MCF 10A (cell line): ENCODE results near the gene OSBP2. TPM values are rescaled to one million over a fixed set of nuclear protein-coding genes. Genes with fewer than 3 reads are reported as not detected.
A peak's percentile ranks its signal among the peaks of the same experiment; 100 is the strongest.

Experiments used
- BruUV-seq: library from RNA; stranded (reverse); fragments of 400-500 nt; replicated peaks from 2 replicates; lab custom pipeline; 2021; lab: Mats Ljungman, UMichigan
- CTCF ChIA-PET: fragments of 300-600 bp; sonication (Branson Sonifier 250); formaldehyde crosslinking; extraction: SDS; loops from one replicate; lab custom pipeline; 2021; ENCODE audit warnings: antibody characterized with exemption, inconsistent platforms; lab: Yijun Ruan, JAX
- POLR2A ChIA-PET: fragments of 300-600, 350-650 bp; sonication (Branson Sonifier 250); formaldehyde crosslinking; extraction: SDS; loops from one replicate; lab custom pipeline; 2020; ENCODE audit warnings: antibody characterized with exemption, inconsistent platforms; lab: Yijun Ruan, JAX
- DNase-seq: peaks from one replicate; pipeline ENCODE4 v3.0.0-alpha.2; 2018; ENCODE audit not compliant: unreplicated experiment
- H3K27ac Mint-ChIP-seq: one replicate; pipeline ENCODE4 v1.8.0; 2022; ENCODE audit warnings: mild to moderate bottlenecking, low read depth, mixed read lengths; ENCODE audit not compliant: unreplicated experiment
- H3K27me3 Mint-ChIP-seq: one replicate; pipeline ENCODE4 v1.8.0; 2022; ENCODE audit warnings: mixed read lengths; ENCODE audit not compliant: insufficient read depth, unreplicated experiment
- H3K36me3 Mint-ChIP-seq: one replicate; pipeline ENCODE4 v1.8.0; 2022; ENCODE audit warnings: mild to moderate bottlenecking, moderate library complexity, mixed read lengths; ENCODE audit not compliant: insufficient read depth, unreplicated experiment
- H3K4me1 Mint-ChIP-seq: one replicate; pipeline ENCODE4 v1.8.0; 2022; ENCODE audit warnings: mixed read lengths; ENCODE audit not compliant: insufficient read depth, unreplicated experiment
- H3K4me3 Mint-ChIP-seq: one replicate; pipeline ENCODE4 v1.8.0; 2022; ENCODE audit warnings: mild to moderate bottlenecking, moderate library complexity, mixed read lengths; ENCODE audit not compliant: unreplicated experiment
- H3K9me3 Mint-ChIP-seq: one replicate; pipeline ENCODE4 v1.8.0; 2022; ENCODE audit warnings: mixed read lengths; ENCODE audit not compliant: unreplicated experiment
- CTCF ChIP-seq: fragments of 200-600 bp; IDR thresholded peaks from one replicate; pipeline ENCODE4 v1.8.0; 2022; ENCODE audit warnings: antibody characterized with exemption, mild to moderate bottlenecking; ENCODE audit not compliant: unreplicated experiment
- intact Hi-C: fragments of 100-400 bp; cut with micrococcal nuclease; formaldehyde crosslinking; loops from 2 replicates; pipeline ENCODE4 v1.14.1; 2022
- total RNA-seq: library from RNA; stranded (reverse); gene quantifications from 2 replicates; pipeline ENCODE4 v1.2.3, GENCODE V29; 2022

OSBP2 gene
- total RNA-seq, 1 experiment from 2014 or later, result 276 TPM

- Mint-ChIP-seq H3K4me1 (no peaks in the 10 kb centered on the region), H3K9me3 (peaks cover 7% of the 10 kb centered on the region), H3K27me3 (no peaks in the 10 kb centered on the region), H3K4me3 (no peak overlapping the region), H3K36me3 (peaks cover 20% of the 10 kb centered on the region), H3K27ac (no peak overlapping the region)
- ChIA-PET CTCF (interaction anchor here (0.6 to 2.7 kb wide), 3 partner anchors 9 to 173 kb away, joined by 3 to 13 read pairs (median 12); no protein-coding TSS in a partner anchor), POLR2A (interaction anchor here (0.7 kb wide), 1 partner anchor 58 kb away, joined by 3 read pairs; the partner anchor contains the start of gene MORC2)
- TF ChIP-seq CTCF, result no peak
- intact Hi-C loops, result no loop called here
- no TSS peak for BruUV-seq
- no peak for DNase-seq
Observed at GRCh38 chr22:30910358-30910757, 215.7 kb downstream of the OSBP2 start.

GRCh38 chr22:30918761-30919160, 224.1 kb downstream of the OSBP2 start:
- no peak for TF ChIP-seq CTCF
- no peak for DNase-seq
- POLR2A ChIA-PET, result interaction anchor here (3.5 kb wide), 1 partner anchor 155 kb away, joined by 27 read pairs; no protein-coding TSS in a partner anchor
- Mint-ChIP-seq H3K27me3 (no peaks in the 10 kb centered on the region), H3K36me3 (peaks cover 4% of the 10 kb centered on the region), H3K27ac (no peak overlapping the region), H3K9me3 (peaks cover 8% of the 10 kb centered on the region), H3K4me3 (no peak overlapping the region), H3K4me1 (no peaks in the 10 kb centered on the region)
- CTCF ChIA-PET, result interaction anchor here (0.9 to 11.3 kb wide), 5 partner anchors 11 to 569 kb away, joined by 3 to 167 read pairs (median 10); no protein-coding TSS in a partner anchor
- intact Hi-C loops, result no loop called here
- BruUV-seq, result no TSS peak

GRCh38 chr22:30919973-30920372, 225.3 kb downstream of the OSBP2 start:
- intact Hi-C loops, result loop anchor here (1.0 to 2.0 kb wide), 2 partner anchors 157 to 285 kb away; partner anchors contain the start of gene SLC35E4
- Mint-ChIP-seq H3K36me3 (peaks cover 7% of the 10 kb centered on the region), H3K27ac (no peak overlapping the region), H3K4me3 (no peak overlapping the region), H3K9me3 (peaks cover 8% of the 10 kb centered on the region), H3K4me1 (no peaks in the 10 kb centered on the region), H3K27me3 (no peaks in the 10 kb centered on the region)
- ChIA-PET POLR2A (interaction anchor here (0.5 to 3.5 kb wide), 7 partner anchors 9 to 292 kb away, joined by 3 to 27 read pairs (median 3); no protein-coding TSS in a partner anchor), CTCF (interaction anchor here (0.6 to 11.3 kb wide), 70 partner anchors 9 to 730 kb away, joined by 3 to 167 read pairs (median 4); no protein-coding TSS in a partner anchor)
- BruUV-seq, result no TSS peak
- TF ChIP-seq CTCF, result no peak
- DNase-seq, result no peak

- H3K27ac Mint-ChIP-seq, result no peak overlapping the region
- peak; percentile 86 for TF ChIP-seq CTCF
- CTCF ChIA-PET, result interaction anchor here (0.6 to 11.3 kb wide), 59 partner anchors 9 to 730 kb away, joined by 3 to 167 read pairs (median 4); no protein-coding TSS in a partner anchor
- no peak overlapping the region for H3K4me3 Mint-ChIP-seq
- no peaks in the 10 kb centered on the region for H3K4me1 Mint-ChIP-seq
- peak; percentile 72 for DNase-seq
- intact Hi-C loops, result loop anchor here (1.0 to 2.0 kb wide), 2 partner anchors 157 to 286 kb away; partner anchors contain the start of gene SLC35E4
- peaks cover 11% of the 10 kb centered on the region for H3K36me3 Mint-ChIP-seq
- peaks cover 8% of the 10 kb centered on the region for H3K9me3 Mint-ChIP-seq
- H3K27me3 Mint-ChIP-seq, result no peaks in the 10 kb centered on the region
- POLR2A ChIA-PET, result interaction anchor here (0.5 to 3.5 kb wide), 5 partner anchors 9 to 157 kb away, joined by 3 to 27 read pairs (median 3); no protein-coding TSS in a partner anchor
- no TSS peak for BruUV-seq
Observed at GRCh38 chr22:30920407-30920806, 225.7 kb downstream of the OSBP2 start.
